Nephron (organoid): ENCODE data around the gene TCF7.
"Not testable (repeated sequence)": the region's sequence is repeated elsewhere in the genome, so short reads cannot be mapped to it uniquely, and the experiment has no call there.

Experiments
- H3K27ac Mint-ChIP-seq, 3 experiments: 2 replicates each; pipeline ENCODE4 v1.8.0; 2020; ENCODE audit warnings: mixed read lengths in 3 of 3, mild to moderate bottlenecking in 2 of 3, moderate library complexity in 1 of 3
- H3K27me3 Mint-ChIP-seq: 2 replicates; pipeline ENCODE4 v1.8.0; 2021; ENCODE audit warnings: low read depth, mild to moderate bottlenecking, moderate library complexity, mixed read lengths
- H3K36me3 Mint-ChIP-seq: 2 replicates; pipeline ENCODE4 v1.8.0; 2020; ENCODE audit warnings: low read depth, mixed read lengths
- H3K4me1 Mint-ChIP-seq: 2 replicates; pipeline ENCODE4 v1.8.0; 2020; ENCODE audit warnings: mixed read lengths
- H3K4me3 Mint-ChIP-seq, 3 experiments: 2 replicates each; pipeline ENCODE4 v1.8.0; 2020; ENCODE audit warnings: mild to moderate bottlenecking in 3 of 3, mixed read lengths in 3 of 3, moderate library complexity in 2 of 3
- H3K9me3 Mint-ChIP-seq: 2 replicates; pipeline ENCODE4 v1.8.0; 2020; ENCODE audit warnings: mixed read lengths
- CTCF ChIP-seq, 3 experiments: fragments of 200-600 bp; sonication (generic); IDR thresholded peaks; one replicate each; pipeline ENCODE4 v1.5.0; 2021; ENCODE audit warnings: antibody characterized with exemption in 3 of 3; ENCODE audit not compliant: unreplicated experiment in 3 of 3

TCF7 gene

GRCh38 chr5:134149571-134150303, 35.3 kb downstream of the TCF7 start:
- no peaks in the 10 kb centered on the region for H3K27me3 Mint-ChIP-seq
- no peak for TF ChIP-seq CTCF (IDR thresholded peaks at IDR 0.05; ENCODE audit: unreplicated experiment in 3 of 3)
- peak overlapping the region in 1 of 3 experiments; percentile 11 for H3K27ac Mint-ChIP-seq
- peaks cover 58% of the 10 kb centered on the region for H3K36me3 Mint-ChIP-seq
- no peak overlapping the region for H3K4me3 Mint-ChIP-seq
- H3K9me3 Mint-ChIP-seq, result no peaks in the 10 kb centered on the region
- peaks cover 5% of the 10 kb centered on the region for H3K4me1 Mint-ChIP-seq

- H3K27me3 Mint-ChIP-seq, result no peaks in the 10 kb centered on the region
- H3K27ac Mint-ChIP-seq, result no peak overlapping the region
- H3K4me3 Mint-ChIP-seq, result no peak overlapping the region
- peaks cover 70% of the 10 kb centered on the region for H3K36me3 Mint-ChIP-seq
- no peaks in the 10 kb centered on the region for H3K9me3 Mint-ChIP-seq
- no peak for TF ChIP-seq CTCF (IDR thresholded peaks at IDR 0.05; ENCODE audit: unreplicated experiment in 3 of 3)
- peaks cover 5% of the 10 kb centered on the region for H3K4me1 Mint-ChIP-seq
Measured at GRCh38 chr5:134151723-134152122, 37.2 kb downstream of the TCF7 start.

GRCh38 chr5:134152173-134152832, 37.8 kb downstream of the TCF7 start:
- not testable (repeated sequence) for H3K4me1 Mint-ChIP-seq, H3K27me3 Mint-ChIP-seq, H3K27ac Mint-ChIP-seq, H3K4me3 Mint-ChIP-seq, H3K9me3 Mint-ChIP-seq
- H3K36me3 Mint-ChIP-seq, result peaks cover 67% of the 10 kb centered on the region

GRCh38 chr5:134153241-134153640, 38.8 kb downstream of the TCF7 start:
- no peaks in the 10 kb centered on the region for H3K9me3 Mint-ChIP-seq
- no peaks in the 10 kb centered on the region for H3K27me3 Mint-ChIP-seq
- H3K4me3 Mint-ChIP-seq, result no peak overlapping the region
- no peak for TF ChIP-seq CTCF (IDR thresholded peaks at IDR 0.05; ENCODE audit: unreplicated experiment in 3 of 3)
- H3K4me1 Mint-ChIP-seq, result peaks cover 5% of the 10 kb centered on the region
- H3K27ac Mint-ChIP-seq, result no peak overlapping the region
- H3K36me3 Mint-ChIP-seq, result peaks cover 73% of the 10 kb centered on the region

GRCh38 chr5:134153657-134154056, 39.2 kb downstream of the TCF7 start:
- Mint-ChIP-seq H3K27me3 (no peaks in the 10 kb centered on the region), H3K27ac (no peak overlapping the region), H3K4me3 (no peak overlapping the region), H3K9me3 (no peaks in the 10 kb centered on the region), H3K4me1 (peaks cover 5% of the 10 kb centered on the region), H3K36me3 (peaks cover 76% of the 10 kb centered on the region)
- no peak for TF ChIP-seq CTCF (IDR thresholded peaks at IDR 0.05; ENCODE audit: unreplicated experiment in 3 of 3)

- TF ChIP-seq CTCF (IDR thresholded peaks at IDR 0.05; ENCODE audit: unreplicated experiment in 3 of 3), result no peak
- Mint-ChIP-seq H3K9me3 (peaks cover 15% of the 10 kb centered on the region), H3K27ac (no peak overlapping the region), H3K4me3 (no peak overlapping the region), H3K36me3 (peaks cover 89% of the 10 kb centered on the region), H3K4me1 (no peaks in the 10 kb centered on the region), H3K27me3 (no peaks in the 10 kb centered on the region)
Measured at GRCh38 chr5:134161513-134162395, 47.3 kb downstream of the TCF7 start.
